HEK293T (cell line): ENCODE results near the gene SSU72.

Experiments used
- CTCF ChIA-PET: fragments of 350-600 bp; formaldehyde crosslinking; extraction: SDS; loops from one replicate; lab custom pipeline; 2021; ENCODE audit warnings: antibody characterized with exemption, inconsistent platforms; lab: Yijun Ruan, JAX
- POLR2A ChIA-PET: fragments of 350-600 bp; formaldehyde crosslinking; extraction: SDS; loops from one replicate; lab custom pipeline; 2020; ENCODE audit warnings: antibody characterized with exemption, inconsistent platforms; lab: Yijun Ruan, JAX
- DNase-seq: peaks from one replicate; pipeline ENCODE4 v3.0.0; 2012; ENCODE audit warnings: mixed read lengths; ENCODE audit errors: extremely low spot score
- ARNT ChIP-seq: fragments of 450-650 bp; IDR thresholded peaks from 2 replicates; pipeline ENCODE4 v1.6.1; 2017; ENCODE audit warnings: mild to moderate bottlenecking
- BHLHE40 ChIP-seq: fragments of 450-650 bp; IDR thresholded peaks from 2 replicates; pipeline ENCODE4 v1.6.1; 2016; ENCODE audit warnings: mild to moderate bottlenecking, moderate library complexity, borderline replicate concordance
- CTBP1 ChIP-seq: fragments of 450-650 bp; IDR thresholded peaks from 2 replicates; pipeline ENCODE4 v1.6.1; 2016; ENCODE audit warnings: borderline replicate concordance
- ELF4 ChIP-seq: fragments of 450-650 bp; IDR thresholded peaks from 2 replicates; pipeline ENCODE4 v1.6.1; 2017; ENCODE audit warnings: antibody characterized with exemption
- FOXA1 ChIP-seq: fragments of 450-650 bp; IDR thresholded peaks from 2 replicates; pipeline ENCODE4 v1.6.1; 2016; ENCODE audit warnings: mild to moderate bottlenecking
- FOXK2 ChIP-seq: fragments of 450-650 bp; IDR thresholded peaks from 2 replicates; pipeline ENCODE4 v1.6.1; 2016; ENCODE audit warnings: mild to moderate bottlenecking
- FOXM1 ChIP-seq: fragments of 450-650 bp; IDR thresholded peaks from 2 replicates; pipeline ENCODE4 v1.6.1; 2017; ENCODE audit warnings: mild to moderate bottlenecking, borderline replicate concordance
- HDGF ChIP-seq: fragments of 450-650 bp; IDR thresholded peaks from 2 replicates; pipeline ENCODE4 v1.6.1; 2017; ENCODE audit warnings: antibody characterized with exemption, borderline replicate concordance
- L3MBTL2 ChIP-seq: fragments of 450-650 bp; conservative IDR thresholded peaks from 2 replicates; pipeline ENCODE4 v1.6.1; 2016; ENCODE audit warnings: mild to moderate bottlenecking
- LEF1 ChIP-seq: fragments of 450-650 bp; IDR thresholded peaks from 2 replicates; pipeline ENCODE4 v1.6.1; 2017; ENCODE audit warnings: mild to moderate bottlenecking, borderline replicate concordance
- NFRKB ChIP-seq: fragments of 450-650 bp; IDR thresholded peaks from 2 replicates; pipeline ENCODE4 v1.6.1; 2016; ENCODE audit warnings: mild to moderate bottlenecking, moderate library complexity
- SP1 ChIP-seq: fragments of 450-650 bp; IDR thresholded peaks from 2 replicates; pipeline ENCODE4 v1.6.1; 2017
- SUZ12 ChIP-seq: fragments of 450-650 bp; IDR thresholded peaks from 2 replicates; pipeline ENCODE4 v1.6.1; 2016; ENCODE audit warnings: mild to moderate bottlenecking
- TARDBP ChIP-seq: fragments of 450-650 bp; IDR thresholded peaks from 2 replicates; pipeline ENCODE4 v1.6.1; 2016
- ZNF384 ChIP-seq: fragments of 450-650 bp; IDR thresholded peaks from 2 replicates; pipeline ENCODE4 v1.6.1; 2016
- TF ChIP-seq, protein P1 (sequence below): fragments of 450-650 bp; IDR thresholded peaks from 2 replicates; pipeline ENCODE4 v1.6.1; 2016

Gene SSU72

DNA sequence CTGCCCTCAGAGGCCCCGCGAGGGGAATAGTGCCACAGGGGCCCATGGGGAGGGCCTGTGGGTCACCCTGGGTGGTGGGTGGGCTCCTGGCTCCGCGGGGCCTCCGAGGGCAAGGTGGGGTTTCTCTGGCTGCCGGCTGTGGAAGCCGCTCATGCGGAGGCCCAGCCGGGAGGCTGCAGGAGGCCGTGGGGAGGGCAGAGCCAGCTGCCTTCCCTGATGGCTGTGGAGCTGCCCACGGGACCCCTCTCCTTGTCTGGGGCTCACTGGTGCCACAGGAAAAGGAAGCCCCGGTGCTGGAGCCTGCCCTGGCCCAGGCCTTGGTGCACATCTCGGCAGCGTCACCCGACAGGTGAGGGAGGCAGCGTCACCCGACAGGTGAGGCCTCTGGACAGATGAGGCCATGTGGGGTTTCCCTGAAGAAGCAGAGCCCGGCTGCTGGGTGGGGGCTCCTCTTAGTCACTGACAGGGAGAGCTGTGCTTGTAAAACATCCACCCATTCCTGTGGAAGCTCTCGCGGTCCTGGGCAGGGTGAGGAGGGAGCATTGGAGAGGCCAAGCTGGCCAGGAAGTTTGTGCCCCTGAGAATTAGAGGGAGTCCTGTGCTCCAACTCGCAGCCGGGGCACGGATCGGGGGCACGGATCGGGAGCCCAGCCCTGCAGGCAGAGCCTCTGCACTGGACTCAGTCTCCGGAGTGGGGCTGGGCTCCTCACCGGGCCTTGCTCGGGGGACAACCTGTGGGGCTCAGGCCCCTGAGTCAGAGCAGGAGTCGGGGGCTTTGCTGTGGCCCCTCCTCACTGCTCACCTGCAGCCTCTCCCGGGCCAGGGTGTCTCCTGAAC is 46.7 kb upstream of the SSU72 start:
- no peak for DNase-seq
- TF ChIP-seq SP1 = no peak
- no peak for TF ChIP-seq SUZ12
- TF ChIP-seq ELF4 = no peak
- no peak for TF ChIP-seq ARNT
- no peak for TF ChIP-seq FOXK2
- no peak for TF ChIP-seq NFRKB
- no peak for TF ChIP-seq LEF1
- POLR2A ChIA-PET = no interaction called here
- CTCF ChIA-PET = no interaction called here

DNA sequence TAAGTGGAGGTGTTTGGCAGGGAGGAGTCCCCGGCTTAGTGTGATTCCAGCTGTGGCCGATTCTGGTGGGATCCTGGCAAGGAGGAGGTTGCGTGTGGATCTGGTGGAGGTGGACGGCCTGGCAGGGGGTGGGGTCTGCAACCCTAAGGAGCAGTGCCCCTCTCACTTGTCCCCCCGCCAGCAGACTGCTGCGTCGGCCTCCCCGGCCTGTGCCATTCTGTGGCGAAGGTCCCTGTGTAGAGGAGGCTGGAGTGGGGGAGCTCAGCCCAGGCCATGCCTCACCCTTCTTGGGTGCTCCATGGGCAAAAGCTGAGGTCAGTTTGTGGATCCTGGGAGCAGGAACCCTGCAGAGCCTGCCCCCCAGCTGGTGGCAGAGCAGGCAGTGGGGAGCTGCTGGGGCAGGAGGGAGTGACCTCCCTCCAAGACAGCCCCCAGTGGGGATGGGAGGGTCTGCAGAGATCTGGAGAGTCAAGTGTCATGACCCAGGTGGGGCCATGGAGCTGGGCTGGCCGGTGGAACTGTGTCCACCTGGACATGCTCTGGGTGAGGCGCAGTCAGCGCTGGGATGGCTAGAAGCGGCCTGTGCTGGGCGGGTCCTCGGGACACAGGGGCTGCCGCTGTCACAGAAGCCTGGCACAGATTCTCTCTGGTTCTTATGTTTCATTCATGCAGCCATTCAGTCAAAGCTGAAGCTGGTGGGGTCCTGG is 45.9 kb upstream of the SSU72 start:
- POLR2A ChIA-PET = no interaction called here

DNA sequence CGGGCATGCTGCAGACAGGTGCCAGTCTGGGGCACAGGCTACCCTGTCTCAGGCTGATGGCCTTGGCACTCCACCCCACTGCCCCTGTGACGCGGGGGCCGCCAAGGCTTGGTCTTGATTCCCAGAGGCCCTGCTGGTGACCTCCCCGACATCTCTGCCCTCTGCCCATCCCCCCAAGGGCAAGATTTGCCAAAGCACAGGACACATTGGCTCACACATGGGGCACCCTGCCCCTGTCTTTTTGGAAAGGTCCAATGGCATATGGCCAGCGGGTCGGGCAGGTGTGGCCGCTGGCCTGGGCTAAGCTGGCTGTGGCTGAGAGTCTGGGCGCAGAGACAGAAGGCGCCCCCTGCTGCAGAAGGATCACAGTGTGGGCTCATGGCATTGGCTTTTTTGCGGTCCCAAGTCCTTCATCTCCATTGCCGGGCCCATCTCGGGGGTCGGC is 45.3 kb upstream of the SSU72 start:
- POLR2A ChIA-PET = no interaction called here
- DNase-seq = no peak
- CTCF ChIA-PET = interaction anchor here (0.6 to 0.7 kb wide), 2 partner anchors 31 to 74 kb away, joined by 3 to 4 read pairs; no protein-coding TSS in a partner anchor
- TF ChIP-seq TARDBP (no peak), BHLHE40 (no peak), ARNT (no peak), HDGF (no peak), FOXK2 (no peak), ELF4 (no peak), L3MBTL2 (no peak), FOXA1 (no peak)
- TF ChIP-seq, protein P1, sequence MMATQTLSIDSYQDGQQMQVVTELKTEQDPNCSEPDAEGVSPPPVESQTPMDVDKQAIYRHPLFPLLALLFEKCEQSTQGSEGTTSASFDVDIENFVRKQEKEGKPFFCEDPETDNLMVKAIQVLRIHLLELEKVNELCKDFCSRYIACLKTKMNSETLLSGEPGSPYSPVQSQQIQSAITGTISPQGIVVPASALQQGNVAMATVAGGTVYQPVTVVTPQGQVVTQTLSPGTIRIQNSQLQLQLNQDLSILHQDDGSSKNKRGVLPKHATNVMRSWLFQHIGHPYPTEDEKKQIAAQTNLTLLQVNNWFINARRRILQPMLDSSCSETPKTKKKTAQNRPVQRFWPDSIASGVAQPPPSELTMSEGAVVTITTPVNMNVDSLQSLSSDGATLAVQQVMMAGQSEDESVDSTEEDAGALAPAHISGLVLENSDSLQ = no peak

More for the DNA sequence above, 45.9 kb upstream of the SSU72 start:
- no peak for DNase-seq
- TF ChIP-seq FOXK2 = no peak
- CTCF ChIA-PET = no interaction called here

DNA sequence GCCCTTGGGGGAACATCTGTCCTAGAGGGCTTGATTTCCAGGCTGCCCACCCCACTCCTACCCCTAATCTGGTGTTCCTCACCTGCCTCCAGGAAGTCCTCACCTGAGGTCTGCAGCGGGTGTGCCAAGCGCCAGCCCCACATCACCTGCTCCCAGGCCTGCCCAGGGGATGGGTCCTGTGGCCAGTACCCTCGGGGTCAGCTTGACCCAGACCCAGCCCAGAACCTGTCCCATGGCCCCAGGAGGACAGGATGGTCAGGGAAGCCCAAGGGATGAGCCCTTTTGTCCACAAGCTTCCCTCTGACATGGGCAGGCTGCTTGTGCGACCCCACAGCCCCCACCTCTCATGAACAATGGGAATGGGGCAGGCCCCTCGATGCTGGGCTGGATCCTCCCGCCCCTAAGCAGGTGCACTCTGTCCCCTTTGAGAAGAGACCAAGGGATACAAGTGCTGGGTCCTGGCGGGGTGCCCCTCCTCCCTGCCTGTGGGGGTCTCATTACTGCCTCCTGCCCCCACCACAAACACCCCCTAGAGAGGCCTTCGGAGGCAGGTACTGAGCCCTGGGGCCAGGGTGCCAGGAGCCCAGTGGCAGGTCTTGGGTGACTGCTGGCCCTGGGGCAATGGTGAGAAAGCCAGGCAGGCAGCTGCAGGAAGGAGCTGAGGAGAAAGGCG is 43.9 kb upstream of the SSU72 start:
- no peak for DNase-seq
- TF ChIP-seq ELF4 (no peak), TARDBP (no peak), BHLHE40 (no peak), ARNT (no peak), HDGF (no peak), NFRKB (no peak), LEF1 (no peak), SP1 (no peak), FOXM1 (no peak), L3MBTL2 (no peak), CTBP1 (no peak), FOXA1 (no peak), ZNF384 (no peak), SUZ12 (no peak), FOXK2 (no peak)
- TF ChIP-seq, protein P1 = no peak
- POLR2A ChIA-PET = interaction anchor here (0.8 kb wide), 1 partner anchor 11 kb away, joined by 3 read pairs; no protein-coding TSS in a partner anchor
- CTCF ChIA-PET = no interaction called here

DNA sequence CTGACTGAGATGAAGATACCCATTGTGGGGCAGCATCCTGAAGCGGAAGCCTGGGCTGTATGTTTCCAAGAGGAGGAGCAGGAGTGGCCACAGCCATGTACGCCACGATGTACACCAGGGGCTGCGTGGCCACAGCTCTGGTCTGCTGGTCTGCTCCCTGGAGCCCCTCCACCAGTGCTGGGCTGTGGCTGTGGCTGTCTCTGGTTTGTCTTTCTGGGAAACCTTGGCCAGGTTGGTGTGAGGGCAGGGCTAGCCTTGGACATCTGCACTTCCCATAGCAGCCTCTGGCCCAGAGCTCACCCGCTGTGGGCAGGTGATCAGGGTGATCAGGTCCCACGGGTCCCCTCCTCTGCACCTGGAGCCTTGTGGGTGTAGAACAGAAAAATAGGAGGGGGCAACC is 43.3 kb upstream of the SSU72 start:
- ChIA-PET POLR2A (interaction anchor here (0.8 kb wide), 1 partner anchor 11 kb away, joined by 3 read pairs; no protein-coding TSS in a partner anchor), CTCF (no interaction called here)
- no peak for DNase-seq
- no peak for TF ChIP-seq SUZ12
- no peak for TF ChIP-seq ZNF384
- no peak for TF ChIP-seq LEF1
- no peak for TF ChIP-seq BHLHE40
- no peak for TF ChIP-seq NFRKB
- TF ChIP-seq CTBP1 = no peak

DNA sequence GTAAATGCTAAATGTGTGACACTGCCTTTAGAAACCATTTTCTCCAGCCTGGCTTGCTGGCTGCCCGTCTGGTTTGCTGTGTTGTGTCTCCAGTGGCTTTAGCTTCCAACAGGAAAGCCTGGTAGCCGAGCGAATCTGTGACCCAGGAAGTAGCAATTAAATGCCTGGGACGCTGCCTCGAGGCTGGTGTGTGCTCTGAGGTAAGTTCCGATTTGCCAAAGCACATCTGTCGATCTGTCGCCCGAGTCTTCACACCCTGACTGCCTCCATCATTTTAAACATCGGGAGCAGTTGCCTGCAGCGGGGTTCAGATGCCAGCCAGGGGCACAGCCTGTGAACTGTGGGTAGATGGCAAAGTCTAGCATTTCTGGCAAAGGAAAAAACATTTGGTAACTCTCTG is 42.9 kb upstream of the SSU72 start:
- CTCF ChIA-PET = no interaction called here
- POLR2A ChIA-PET = no interaction called here
- no peak for DNase-seq
- TF ChIP-seq L3MBTL2 (no peak), SP1 (no peak), FOXK2 (no peak), ZNF384 (no peak), NFRKB (no peak), CTBP1 (no peak), TARDBP (no peak), ELF4 (no peak), ARNT (no peak), FOXA1 (no peak), LEF1 (no peak), HDGF (no peak), BHLHE40 (no peak), SUZ12 (no peak)
- TF ChIP-seq, protein P1 = no peak
